Fibroblast of skin of back (primary cell): ENCODE data around the gene SLC39A13.

Source experiments
- DNase-seq: peaks from one replicate; pipeline ENCODE4 v3.0.0-alpha.2; 2013

Gene SLC39A13

DNA sequence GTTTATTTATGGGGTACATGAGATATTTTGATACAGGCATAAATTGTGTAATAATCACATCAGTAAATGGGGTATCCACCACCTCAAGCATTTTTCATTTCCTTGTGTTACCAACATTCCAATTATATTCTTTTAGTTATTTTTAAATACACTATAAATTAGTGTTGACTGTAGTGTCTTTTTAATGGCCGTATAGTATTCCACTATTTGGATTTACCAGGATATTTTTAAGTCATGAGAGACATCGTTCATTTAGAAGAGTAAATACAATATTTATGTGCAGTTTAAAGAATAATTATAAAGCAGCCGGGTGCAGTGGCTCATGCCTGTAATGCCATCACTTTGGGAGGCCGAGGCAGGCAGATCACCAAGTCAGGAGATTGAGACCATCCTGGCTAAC, 23.9 kb upstream of the SLC39A13 start:
- DNase-seq: no peak

DNA sequence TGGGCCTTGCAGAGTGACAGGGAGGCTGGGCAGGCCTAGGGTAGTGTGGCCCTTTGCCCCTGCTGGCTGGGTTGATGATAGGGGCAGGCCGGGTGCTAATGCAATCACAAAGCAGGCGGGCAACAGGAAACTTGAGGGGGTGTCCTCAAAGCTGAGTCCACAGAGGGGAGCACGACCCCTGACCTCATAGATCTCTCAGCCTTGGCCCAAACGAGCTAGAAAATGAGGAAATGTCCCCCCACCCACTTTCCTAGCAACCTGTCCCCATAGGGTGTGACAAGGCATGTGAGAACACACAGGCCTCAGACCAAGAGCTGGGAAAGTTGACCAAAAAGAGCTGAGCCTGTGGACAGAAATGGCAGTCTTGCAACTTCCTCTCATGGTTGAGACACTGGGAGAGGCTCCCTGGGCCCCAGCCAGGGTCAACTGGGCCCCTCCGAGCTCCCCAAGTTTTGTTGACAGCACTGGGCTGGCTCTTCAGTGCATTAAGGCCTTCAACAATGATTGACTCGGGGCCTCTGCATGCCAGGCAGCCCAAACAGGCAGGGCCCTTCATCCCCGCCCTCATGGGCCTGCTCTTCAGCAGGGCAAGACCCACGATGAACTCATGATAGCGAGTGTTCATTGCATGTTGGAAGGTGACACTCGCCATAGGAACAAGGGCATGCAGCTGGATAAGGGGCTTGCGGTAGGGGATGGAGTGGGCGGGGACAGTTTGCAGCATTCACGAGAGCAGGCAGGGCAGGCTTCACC, 20.3 kb upstream of the SLC39A13 start:
- no peak for DNase-seq

DNA sequence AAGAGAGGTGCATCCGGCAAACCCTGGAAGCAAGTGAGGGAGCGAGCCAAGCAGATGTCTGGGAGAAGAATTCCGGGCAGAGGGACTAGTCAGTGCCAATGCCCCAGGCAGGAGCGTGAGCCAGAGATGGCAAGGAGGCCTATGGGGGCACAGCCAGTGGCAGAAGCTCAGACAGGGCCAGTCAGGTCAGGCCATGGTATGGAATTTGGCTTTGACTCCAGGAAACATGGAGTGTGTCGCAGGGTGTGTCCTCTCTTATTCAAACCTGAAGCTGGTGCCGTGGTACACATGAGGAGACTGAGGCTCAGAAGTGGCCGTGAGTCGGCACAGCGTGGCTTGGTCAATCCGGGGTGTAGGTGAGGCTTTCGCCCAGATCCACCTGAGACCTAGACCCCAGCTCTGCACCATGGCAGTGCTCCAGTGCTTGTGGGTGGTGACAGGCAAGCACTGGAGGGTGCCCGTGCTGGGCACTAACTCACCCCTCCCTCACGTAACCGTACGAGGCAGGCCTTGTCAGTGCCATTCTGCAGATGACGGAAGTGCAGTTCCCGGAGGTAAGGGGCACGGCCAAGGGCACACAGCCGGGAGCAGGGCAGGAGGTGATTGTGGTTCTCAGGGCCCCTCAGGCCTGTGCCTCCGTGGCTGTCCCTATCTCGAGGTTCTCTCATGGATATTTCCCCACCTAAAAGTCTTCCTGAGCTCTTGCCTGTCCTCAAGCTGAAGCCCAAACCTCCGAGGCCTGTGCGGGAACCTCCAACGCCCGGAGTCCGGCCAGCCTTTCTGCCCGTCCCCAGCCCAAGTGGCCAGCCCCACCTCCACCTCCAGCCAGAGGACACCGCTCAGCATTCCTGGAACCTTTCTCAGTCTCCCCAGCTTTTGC, 19.5 kb upstream of the SLC39A13 start:
- DNase-seq: no peak

DNA sequence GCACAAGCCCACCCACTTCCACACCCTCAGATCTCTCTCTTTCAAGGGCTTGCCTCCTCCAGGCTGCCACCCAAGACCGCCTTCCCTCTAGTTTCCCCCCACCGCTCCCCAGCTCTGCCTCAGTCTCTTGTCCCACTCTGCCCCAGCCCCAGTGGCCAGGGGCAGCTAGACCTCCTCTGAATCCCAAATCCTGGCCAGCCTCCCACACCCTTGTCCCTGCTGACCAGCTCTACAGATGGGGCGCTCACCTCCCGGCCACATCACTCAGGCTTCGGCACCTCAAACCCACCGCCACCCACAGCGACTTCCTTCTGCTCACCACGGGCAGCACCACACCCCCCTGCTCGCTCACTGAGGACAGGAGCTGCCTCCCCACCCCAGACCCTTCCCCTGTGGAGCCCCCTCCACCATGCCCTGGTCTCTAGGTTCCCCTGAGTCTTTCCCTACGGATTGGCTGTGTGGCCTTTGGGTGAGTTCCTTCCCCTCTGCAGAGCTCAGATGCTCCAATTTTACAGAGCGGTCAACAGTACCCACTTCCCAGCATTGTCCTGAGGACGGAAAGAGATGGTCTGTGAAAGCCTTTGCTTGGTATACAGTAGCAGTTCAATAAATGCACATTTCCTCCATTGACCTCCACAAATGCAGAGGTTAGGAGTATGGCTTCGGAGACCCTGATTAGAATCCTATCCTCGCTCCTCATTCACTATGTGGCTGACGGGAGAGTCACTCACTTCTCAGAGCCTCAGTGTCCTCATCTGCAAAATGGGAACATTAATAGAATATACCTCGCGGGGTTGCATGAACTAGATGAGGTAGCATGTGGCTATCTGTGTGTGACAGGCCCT, 18.6 kb upstream of the SLC39A13 start:
- no peak for DNase-seq

DNA sequence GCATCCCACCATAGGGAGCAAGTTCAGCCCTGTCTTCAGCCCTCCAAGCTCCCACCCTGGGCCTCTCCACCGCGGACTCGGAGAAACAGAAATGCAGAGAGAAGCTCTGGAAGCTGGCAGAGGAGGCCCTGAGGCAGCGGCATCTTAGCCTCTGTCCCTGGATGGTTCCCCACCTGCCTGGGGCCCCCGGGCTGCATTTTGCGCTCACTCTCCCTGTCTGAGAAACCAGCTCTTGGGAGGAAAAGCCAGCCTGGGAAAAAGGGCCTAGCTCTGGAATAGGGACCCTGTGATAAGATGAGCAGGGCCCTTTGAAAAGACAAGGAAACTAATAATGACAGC, 18.0 kb upstream of the SLC39A13 start:
- no peak for DNase-seq

DNA sequence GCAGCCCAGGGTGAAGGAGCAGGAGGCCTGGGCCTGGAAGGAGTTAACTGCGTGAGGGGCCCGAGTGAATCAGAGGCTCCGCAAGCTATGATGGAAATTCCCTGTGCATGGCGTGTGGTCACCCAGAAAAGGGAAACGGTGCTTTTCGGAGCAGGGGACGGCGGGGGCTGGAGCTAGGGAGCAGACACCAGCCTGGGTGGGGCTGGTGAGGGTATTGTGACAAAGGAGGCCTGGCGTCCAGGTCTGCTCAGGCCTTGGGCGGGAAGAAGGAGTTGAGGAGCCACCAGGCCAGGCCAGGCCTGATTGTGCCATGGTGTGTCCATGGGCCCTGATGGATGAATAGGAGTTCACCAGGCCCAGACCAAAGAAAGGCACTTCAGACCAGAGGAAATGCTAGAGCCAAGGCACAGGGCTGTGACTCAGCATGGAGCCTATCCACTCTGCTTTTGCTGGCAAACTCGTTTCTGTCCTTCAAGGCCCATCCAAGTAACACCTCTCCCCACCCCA, 17.3 kb upstream of the SLC39A13 start:
- no peak for DNase-seq

DNA sequence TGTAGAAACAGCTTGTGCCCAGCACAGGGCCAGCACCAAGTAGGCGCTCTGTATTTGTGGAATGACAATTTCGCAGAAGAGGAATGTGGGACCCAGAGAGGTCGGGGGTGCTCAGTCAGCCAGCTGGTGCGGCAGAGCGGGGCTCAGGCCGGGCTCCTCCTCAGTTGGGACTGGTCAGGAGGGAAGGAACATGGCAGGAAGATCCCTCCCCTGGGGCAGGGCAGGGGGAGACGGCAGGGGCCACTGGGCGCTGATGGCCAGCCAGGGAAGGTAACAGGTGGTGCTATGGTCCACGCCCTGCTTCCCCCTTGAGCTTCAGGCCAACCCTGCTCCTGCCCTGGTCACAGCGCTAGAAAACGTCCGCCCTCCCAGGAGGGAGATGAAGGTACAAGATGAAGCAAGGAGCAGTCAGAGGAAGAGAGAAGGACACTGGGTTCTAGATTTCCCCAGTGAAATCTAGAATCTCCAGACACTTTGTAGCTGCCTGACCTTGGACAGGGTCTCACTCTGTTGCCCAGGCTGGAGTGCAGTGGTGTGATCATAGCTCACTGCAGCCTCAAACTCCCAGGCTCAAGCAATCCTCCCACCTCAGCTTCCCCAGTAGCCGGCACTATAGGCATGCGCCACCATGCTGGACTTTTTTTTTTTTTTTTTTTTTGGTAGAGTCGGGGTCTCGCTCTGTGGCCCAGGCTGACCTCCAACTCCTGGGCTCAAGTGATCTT, 16.5 kb upstream of the SLC39A13 start:
- DNase-seq: no peak

DNA sequence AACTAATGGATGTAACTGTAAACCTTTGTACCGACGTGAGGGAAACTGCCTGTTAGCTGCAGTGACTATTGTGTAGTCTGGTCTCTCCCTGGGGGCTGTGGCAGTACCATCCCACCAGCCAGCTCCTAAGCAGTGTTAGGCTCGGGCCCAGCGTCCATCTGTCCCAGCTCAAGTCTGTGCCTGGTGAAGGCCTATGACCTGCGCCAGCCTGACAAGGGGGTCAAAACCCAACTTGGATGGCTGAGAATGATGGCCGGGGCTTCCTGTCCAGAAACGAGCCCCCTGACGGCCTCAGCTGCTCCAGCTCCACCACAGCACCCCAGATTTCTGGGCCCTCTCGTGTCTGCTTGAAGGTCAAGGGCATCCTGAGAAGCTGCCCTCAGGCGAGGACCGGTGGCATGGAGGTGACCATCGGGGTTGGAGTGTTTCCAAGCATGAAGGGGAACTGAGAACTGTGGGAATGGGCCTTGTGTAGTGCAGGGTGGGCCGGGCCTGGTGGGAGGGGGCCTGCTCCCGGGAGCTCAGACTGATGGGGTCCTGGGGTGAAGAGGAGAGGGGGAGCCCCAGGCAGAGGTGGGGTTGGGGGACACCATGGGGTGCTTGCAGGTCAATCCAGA, 15.7 kb upstream of the SLC39A13 start:
- no peak for DNase-seq

DNA sequence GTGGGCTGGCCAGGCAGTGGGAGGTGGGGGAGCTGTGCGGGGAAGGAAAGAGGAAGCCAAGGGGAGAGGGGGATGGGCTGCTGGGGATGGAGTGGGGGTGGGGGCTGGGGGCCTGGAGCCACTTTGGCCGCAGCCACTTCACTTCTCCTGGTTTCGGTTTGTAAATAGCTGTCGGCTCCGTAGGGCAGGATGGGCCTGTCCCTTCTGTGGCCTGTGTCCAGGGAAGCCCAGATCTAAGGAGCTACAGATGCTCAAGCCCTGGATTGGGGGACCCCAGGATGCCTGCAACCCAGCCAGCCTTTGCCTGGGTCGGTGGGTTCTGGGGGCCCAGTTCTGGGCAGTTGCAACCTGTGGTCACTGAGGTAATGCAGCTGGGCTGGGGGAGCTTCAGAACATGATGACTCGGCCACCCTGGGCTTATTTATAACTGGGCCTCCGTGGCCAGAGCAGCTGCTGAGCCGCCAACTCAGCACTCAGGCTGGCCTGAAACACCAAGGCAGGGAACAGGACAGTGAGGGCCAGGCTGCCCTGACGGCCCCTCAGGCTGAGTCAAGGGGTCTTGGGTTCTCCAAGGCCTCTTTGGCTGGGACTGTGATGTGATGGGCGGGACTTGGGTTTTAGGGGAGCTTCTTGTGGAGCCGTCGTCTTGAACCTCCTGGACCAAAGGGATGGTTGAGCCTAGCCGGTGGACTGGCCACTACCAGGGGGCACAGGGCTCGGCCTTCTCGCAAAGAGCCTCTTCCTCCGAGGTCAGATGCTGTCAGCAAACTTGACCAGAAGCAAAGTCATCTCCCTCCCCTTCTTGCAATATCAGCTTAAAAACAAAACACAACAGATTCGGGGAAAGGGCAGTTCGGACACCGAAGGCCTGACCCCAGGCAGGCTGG, 15.0 kb upstream of the SLC39A13 start:
- peak; percentile 38 for DNase-seq

DNA sequence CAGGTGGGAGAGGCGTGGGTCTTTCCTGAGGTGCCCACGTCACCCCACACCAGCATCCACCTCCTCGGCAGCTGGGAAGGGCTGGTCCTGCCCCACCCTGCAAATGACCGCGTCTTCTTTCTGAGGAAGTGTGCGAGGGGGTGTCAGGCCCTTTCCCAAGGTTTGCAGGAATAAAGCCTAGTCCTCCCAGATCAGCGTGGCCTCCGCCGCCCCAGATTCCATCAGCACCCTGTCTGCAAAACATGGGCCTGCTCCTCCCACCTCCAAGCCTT, 14.4 kb upstream of the SLC39A13 start:
- no peak for DNase-seq

DNA sequence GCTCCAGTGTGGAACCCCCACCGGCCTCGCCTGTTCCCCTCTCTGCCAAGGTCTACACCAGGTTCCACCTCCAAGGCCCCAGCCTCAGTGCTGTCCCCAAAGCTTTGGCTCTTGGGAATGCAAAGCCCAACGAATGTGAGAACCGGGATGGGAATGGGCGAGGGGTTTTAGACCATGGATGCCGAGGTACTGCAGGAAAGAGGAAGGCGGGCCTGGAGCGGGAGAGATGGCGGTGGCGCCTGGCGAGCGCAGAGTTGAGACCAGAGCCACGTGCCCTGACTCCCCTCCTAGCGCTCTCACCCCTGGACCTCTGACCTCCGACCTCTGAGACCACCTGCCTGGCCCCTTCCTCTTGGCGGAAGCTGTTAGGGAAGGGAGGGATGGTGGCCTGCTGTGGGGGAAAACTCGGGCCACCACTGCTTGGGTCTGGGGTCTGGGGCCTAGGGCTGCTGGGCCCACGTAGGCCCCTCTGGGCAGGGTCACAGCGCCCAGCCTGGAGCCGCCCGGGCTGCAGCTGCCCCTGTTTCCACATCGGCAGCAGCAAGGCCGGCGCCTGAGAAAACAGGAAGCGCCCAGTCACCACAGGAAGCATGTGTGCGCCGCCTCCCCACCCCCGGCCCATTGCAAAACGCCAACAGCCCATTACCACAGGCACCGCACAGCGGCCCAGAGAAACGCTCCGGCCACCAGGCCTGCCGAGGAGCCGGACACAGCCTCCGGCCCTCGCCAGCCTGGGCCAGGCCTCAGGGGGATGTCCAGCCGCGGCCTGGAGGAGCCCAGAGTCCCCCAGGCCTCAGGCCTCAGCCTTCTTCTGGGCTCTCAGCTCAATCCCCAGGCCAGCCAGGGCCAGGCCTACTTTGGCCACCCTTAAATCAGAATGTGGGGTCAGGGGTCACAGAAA, 13.8 kb upstream of the SLC39A13 start:
- peak; percentile 35 for DNase-seq

DNA sequence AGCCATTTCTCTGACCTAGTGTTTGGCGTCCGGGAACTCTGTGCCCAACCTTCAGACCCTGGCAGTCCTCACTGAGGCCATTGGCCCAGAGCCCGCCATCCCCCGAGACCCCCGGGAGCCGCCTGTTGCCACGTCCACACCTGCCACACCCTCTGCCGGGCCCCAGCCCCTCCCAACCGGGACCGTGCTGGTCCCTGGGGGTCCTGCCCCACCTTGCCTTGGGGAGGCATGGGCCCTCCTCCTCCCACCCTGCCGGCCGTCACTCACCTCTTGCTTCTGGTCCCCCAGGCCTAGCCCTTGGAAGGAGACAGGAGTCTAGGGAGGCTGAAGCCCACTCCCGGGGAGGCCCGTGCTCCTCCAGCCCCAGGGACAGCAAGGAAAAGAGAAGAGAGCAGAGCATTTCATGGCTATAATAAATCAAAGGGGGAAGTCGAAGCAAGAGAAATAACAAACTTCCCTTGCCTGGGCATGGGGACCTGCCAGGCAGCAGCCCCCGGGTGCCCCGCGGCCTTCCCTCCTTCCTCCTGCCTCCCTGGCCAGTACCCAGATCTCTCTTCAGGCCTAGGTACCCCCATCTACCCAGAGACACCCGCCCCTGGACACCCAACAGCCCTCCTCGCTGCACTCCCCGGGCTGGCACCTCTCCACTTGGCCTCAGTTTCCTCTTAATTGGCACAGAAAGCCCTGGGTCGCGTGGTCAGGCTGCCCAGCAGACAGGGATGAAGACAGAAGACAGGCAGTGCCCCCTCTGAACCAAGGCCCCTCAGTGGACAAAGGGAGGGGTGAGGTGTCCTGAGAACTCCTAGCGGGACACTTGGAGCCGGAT, 13.0 kb upstream of the SLC39A13 start:
- DNase-seq: no peak

DNA sequence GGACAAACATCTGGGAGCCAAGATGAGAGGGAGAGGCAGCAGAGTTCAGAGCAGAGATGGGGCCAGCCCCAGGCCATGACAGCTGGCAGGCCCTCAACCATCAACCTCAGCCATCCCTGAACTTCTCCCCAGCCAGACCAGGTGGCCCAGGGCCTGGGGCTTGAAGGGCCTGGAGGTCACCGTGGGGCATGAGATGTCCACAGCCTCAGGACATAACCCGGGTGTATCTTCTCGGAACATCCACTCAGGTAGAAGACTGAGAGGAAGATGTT, 12.4 kb upstream of the SLC39A13 start:
- no peak for DNase-seq

DNA sequence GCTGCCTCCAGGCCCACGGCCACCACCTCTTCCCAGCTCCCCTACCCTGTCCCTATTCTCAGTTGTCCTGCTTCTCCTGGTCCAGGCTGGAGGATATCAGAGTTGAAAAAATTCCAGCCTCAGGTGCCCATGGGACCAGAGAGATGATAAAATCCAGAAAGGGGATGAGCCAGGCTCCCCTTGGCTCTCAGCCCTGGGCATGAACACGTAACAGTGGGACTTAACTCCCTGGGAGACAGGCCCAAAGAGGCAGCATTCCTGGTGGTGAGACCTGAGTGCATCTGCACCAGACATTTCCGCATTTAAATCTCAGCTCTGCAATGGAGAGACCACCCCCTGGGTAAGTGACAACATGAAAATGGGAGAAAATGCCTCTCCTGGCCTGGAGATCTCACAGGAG, 10.4 kb upstream of the SLC39A13 start:
- no peak for DNase-seq

DNA sequence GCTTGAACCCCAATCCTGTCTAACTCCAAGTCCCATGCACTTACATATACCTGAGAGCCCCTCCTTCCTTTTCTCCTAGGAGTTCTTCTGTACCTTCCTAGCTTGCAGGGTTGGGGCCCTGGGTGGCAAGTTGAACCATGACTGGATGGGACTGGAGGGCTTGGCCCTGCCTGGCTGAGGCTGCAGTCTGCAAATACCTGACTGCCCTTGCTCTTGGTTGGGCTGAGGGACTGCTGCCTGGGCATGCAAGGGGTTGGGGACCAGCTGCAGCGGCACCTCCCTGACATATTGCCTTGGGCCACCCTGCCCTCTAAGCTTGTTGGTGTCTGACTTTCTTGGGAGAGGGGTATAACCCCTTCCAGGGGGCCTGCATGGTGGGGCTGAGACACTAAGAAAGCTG, 9.8 kb upstream of the SLC39A13 start:
- DNase-seq: no peak

DNA sequence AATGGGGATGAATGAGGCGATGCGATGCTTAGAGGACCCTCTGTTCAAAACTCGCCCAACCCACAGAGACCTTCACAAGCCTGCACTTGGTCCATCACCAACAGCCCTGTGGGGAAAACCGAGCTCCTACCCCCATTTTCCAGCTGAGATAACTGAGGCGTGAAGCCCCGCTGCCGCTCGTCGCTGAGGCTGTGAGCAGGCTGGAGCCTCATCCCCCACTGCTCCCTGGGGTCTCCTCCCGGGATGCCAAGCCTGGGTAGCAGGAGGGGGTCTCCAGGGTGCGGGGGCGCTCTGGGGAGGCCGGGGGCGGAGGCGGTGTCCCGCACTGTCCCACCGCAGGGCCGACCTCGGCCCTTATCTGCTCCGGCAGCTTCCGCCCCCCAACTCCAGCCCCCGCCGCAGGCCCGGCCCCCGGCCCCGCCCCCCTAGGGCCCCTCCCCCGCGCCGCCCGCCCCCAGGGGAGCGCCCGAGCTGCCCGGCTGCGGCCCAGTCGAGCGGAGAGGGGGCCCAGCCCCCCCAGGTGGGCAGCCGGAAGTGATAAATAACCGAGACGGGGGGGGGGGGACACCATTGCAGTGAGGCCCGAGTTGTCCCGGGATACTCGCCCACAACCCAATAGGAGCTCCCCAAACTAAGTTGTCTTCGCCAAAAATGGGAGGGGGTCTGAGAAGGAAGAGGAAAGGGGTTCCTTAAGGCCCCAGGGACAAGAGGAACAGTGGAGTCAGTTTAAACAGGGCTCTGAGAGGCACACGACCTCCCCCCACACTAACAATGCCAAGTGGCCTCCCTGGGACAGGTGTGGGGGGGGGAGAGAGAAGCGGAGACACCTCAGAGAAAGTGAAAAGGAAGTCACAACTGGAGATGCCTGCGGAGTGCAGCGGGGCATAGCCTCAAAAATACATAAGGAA, 8.3 kb upstream of the SLC39A13 start:
- DNase-seq: no peak

DNA sequence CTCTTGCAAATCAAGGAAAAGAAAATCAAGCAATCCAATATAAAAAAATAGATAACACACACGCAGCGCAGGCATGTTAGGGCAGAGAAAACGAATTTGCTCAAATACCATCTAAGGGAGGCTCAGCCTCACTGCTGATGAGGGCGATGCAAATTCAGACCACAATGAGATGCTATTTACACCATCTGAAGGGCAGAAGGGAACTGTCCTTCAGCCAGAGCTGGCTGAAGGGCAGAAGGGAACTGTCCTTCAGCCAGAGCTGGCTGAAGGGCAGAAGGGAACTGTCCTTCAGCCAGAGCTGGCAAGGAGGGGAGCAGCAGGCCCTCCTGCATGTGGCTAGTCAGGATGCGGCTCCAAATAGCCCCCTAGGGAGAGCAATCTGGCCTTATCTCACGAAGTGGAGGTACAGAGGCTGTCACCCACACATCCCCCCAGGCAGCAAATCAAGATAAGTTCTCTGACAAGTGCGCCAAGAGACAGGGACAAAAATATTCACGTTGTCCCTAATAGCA, 7.6 kb upstream of the SLC39A13 start:
- no peak for DNase-seq

DNA sequence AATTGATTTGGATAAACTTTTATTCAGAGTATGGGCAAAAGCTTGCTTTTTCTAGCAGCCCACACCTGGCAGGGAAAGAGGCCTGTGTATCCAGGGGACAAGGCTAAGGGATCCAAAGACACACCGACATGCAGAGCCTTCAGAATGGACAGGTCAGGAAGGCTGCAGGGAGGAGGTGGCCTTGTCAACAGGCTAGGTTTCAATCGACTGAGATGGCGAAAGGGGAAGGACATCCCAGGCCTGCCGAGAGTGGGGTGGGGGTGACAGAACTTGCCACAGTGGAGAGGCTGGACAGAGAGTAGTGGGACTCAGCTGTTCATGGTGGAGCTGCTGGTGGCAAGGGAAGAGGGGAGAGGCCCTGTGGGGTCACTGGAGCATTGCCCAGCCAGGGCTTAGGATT, 5.3 kb upstream of the SLC39A13 start:
- no peak for DNase-seq
